ENCODE results near the gene SORD.

SORD gene

GRCh38 chr15:45116482-45117307 is 93.7 kb downstream of the SORD start:
- no peak for DNase-seq (ENCODE audit: low spot score)

GRCh38 chr15:45117308-45118130 is 94.5 kb downstream of the SORD start:
- no peak for DNase-seq (ENCODE audit: low spot score)

- peak; percentile 90 for DNase-seq (ENCODE audit: low spot score)
These were observed 95.2 kb downstream of the SORD start for GRCh38 chr15:45118131-45118588.

- DNase-seq (ENCODE audit: low spot score): no peak
These were observed 96.0 kb downstream of the SORD start for GRCh38 chr15:45118996-45119395.

DNA sequence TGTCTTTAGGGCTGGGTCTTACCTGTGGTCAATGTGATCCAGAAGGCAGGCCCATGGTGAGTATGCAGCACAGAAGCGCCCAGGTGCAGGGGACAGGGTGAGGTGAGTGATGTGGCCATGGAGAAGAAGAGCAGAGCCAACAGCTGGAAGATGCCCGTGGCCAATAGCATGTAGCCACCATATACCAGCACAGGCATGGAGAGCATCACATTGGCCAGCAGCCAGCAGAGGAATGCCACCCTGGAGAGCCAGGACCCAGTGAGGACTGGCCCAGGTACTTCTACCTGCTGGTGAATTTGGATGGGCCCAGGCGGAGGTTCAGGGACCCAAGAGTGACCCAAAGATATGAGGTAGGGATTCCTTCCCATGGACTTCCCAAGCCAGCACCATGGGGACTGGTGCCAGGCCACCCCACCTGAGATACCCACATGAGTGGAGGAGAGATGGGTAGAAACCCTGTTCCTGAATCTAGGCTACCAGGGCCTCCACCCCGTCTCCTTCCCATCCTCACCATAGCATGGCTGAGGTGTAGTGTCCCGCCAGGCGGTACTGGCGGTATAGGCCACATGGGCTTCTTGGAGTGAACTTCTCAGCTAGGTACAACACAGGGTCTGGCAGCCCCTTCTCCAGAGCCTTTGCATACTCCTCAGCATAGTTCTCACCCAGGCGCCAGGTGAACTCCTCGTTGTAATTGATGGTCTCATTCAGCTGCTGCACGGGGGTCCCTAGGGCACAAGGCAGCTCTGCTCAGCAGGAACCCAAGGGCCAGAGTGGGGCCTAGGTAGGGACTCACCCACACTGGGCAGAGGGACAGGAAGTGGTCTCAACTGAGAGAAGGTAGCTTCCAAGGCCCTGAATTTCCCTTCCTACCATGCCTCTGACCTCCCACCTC is 97.3 kb downstream of the SORD start:
- no peak for DNase-seq (ENCODE audit: low spot score)

GRCh38 chr15:45121020-45121419 is 98.0 kb downstream of the SORD start:
- no peak for DNase-seq (ENCODE audit: low spot score)

GRCh38 chr15:45121706-45122417 is 98.9 kb downstream of the SORD start:
- DNase-seq (ENCODE audit: low spot score): peak; percentile 84

DNA sequence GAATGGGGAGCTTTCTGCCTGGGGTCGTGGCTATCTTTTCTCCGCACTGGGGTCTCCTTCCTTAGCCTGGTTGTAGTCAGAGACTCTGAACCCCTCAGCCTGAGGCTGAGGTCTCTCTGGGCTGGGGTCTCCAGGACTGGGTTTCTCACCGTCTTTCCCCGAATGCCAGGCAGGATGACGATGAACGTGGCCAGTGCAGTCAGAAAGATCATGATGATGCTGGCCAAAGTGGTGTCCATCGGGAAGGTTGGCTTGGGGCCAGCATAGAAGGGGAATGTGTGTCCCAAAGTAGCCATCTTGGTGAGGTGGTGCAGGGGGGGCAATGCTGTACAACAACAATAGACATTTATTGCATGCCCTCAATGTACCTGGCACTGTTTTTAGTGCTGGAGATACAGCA is 99.7 kb downstream of the SORD start:
- DNase-seq (ENCODE audit: low spot score): no peak

DNA sequence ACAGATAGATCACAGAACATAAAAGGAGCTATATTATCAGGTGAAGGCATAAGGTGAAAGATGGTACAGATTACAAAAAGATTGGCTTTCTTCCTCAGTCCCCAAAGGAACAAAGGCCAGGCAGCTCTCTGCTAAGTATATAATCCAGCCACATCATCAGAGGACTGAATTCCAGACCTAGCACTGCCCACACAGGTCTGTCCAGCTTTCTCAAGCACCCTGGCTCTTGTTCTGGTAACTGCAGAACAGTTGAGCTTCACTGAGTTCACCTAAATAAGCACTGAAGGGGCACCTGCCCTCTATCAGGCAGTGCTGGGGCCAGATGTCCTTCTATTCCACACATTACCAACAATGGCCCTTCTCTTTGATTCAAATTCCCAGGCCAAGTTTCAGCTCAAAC is 100.4 kb downstream of the SORD start:
- DNase-seq (ENCODE audit: low spot score): no peak

DNA sequence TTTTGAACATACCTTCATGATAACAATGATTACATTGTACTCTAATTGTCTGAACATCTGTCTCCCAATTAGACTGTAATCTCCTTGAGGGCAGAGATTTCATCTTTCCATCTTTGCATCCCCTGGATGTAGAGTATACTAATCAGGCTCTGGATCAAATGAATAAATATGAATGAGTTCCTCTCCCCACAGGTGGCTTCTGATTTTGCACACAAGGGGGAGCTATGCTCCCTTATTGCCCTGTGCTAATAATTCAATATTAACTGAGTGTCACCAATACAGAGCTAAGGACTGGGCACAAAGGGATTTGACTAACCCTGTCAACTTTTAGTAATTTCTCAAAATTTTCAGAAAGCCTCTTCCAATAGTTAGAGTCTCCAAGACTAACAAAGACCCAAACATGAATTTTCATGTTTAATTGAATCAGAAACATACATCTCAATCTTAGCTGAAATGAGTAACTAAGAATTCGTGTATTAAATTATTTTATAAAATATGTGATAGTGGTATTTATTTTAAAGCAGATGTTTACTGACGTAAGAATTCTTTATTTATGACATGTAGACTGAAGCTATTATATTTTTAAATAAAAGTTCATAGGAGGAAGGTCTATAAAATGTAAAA is 103.7 kb downstream of the SORD start:
- no peak for DNase-seq (ENCODE audit: low spot score)

Data from kidney capillary endothelial cell (primary cell).